Esophagus muscularis mucosa (tissue), 4 donors: ENCODE measurements around the gene CNOT10. TPM values are rescaled to one million over a fixed set of nuclear protein-coding genes. Genes with fewer than 3 reads are reported as not detected.
"Not testable (repeated sequence)": the region's sequence is repeated elsewhere in the genome, so short reads cannot be mapped to it uniquely, and the experiment has no call there.

Experiments used
- DNase-seq: peaks from one replicate; pipeline ENCODE4 v3.0.0-alpha.2; 2017; ENCODE audit errors: extremely low spot score
- H3K27ac ChIP-seq, 4 donors: fragments of 200-600 bp; sonication (generic); replicated peaks in 1 of 4; 1 replicate in 3 of 4; 2 replicates in 1 of 4; pipeline ENCODE4 v1.5.1; 2016 to 2019; ENCODE audit warnings: mild to moderate bottlenecking in 1 of 4
- H3K27me3 ChIP-seq, 4 donors: fragments of 200-600 bp; sonication (generic); one replicate each; pipeline versions ENCODE4 v1.5.1 to v1.6.0; 2016 to 2019
- H3K36me3 ChIP-seq, 4 donors: fragments of 200-600 bp; sonication (generic); one replicate each; pipeline ENCODE4 v1.5.1; 2016 to 2019
- H3K4me1 ChIP-seq, 4 donors: fragments of 200-600 bp; sonication (generic); one replicate each; pipeline ENCODE4 v1.5.1; 2016 to 2019
- H3K4me3 ChIP-seq, 4 donors: fragments of 200-600 bp; sonication (generic); 1 replicate in 2 of 4; 2 replicates in 2 of 4; pipeline ENCODE4 v1.5.1; 2016 to 2019; ENCODE audit warnings: mild to moderate bottlenecking in 4 of 4, moderate library complexity in 1 of 4
- H3K9me3 ChIP-seq, 4 donors: fragments of 200-600 bp; sonication (generic); 1 replicate in 3 of 4; 2 replicates in 1 of 4; pipeline ENCODE4 v1.5.1; 2016 to 2019
- CTCF ChIP-seq, 3 experiments: fragments of 200-600 bp in 2 of 3; fragments of 450-650 bp in 1 of 3; sonication (generic) in 2 of 3; IDR thresholded peaks; one replicate each; pipeline ENCODE4 v1.5.1; 2017 to 2019; ENCODE audit warnings: antibody characterized with exemption in 3 of 3, mild to moderate bottlenecking in 2 of 3, moderate library complexity in 1 of 3
- EP300 ChIP-seq: sonication (generic); formaldehyde crosslinking; IDR thresholded peaks from one replicate; pipeline ENCODE4 v1.6.1; 2017; ENCODE audit warnings: antibody characterized with exemption
- POLR2A ChIP-seq: fragments of 450-650 bp; IDR thresholded peaks from one replicate; pipeline ENCODE4 v1.6.1; 2017; ENCODE audit warnings: antibody characterized with exemption, moderate library complexity, mild to moderate bottlenecking, low read depth
- POLR2AphosphoS5 ChIP-seq, 2 donors: sonication (generic); formaldehyde crosslinking; IDR thresholded peaks; one replicate each; pipeline ENCODE4 v1.6.1; 2017; ENCODE audit warnings: antibody characterized with exemption in 2 of 2
- WGBS: methylation state at CpG from one replicate; pipeline ENCODE4 v1.1.5; 2018; 5-methylcytosine and 5-hydroxymethylcytosine counted together
- intact Hi-C: fragments of 100-400 bp; cut with DNase I; formaldehyde crosslinking; loops from one replicate; pipeline ENCODE4 v1.15.1; 2023
- total RNA-seq, 4 donors: library from RNA; depleted of rRNA; stranded (reverse); fragments of >200 nt; gene quantifications; one replicate each; pipeline versions ENCODE4 v1.1.0 to v1.2.1, GENCODE V29; 2016

The CNOT10 gene
- total RNA-seq, 4 donors from 2014 or later = 10.8 to 16.8 (median 15.4) TPM

GRCh38 chr3:32719335-32719734 lies 34.3 kb downstream of the CNOT10 start:
- H3K36me3 ChIP-seq = peaks cover 26 to 81% (median 44%) of the 10 kb centered on the region in 4 donors
- no peak for TF ChIP-seq CTCF (IDR thresholded peaks at IDR 0.05)
- TF ChIP-seq EP300 = no peak
- TF ChIP-seq POLR2AphosphoS5 (IDR thresholded peaks at IDR 0.05) = no peak
- no peak for TF ChIP-seq POLR2A
- WGBS = 87% methylated on average over 5 of the region's 5 CpGs

GRCh38 chr3:32719931-32720330 lies 34.9 kb downstream of the CNOT10 start:
- peaks cover 26 to 82% (median 44%) of the 10 kb centered on the region in 4 donors for H3K36me3 ChIP-seq
- no peaks in the 10 kb centered on the region for H3K9me3 ChIP-seq
- H3K4me1 ChIP-seq = no peaks in the 10 kb centered on the region
- no peak for DNase-seq
- H3K27ac ChIP-seq = no peak overlapping the region
- H3K27me3 ChIP-seq = no peaks in the 10 kb centered on the region
- 94% methylated on average over 5 of the region's 5 CpGs for WGBS
- no peak overlapping the region for H3K4me3 ChIP-seq
- no peak for TF ChIP-seq CTCF (IDR thresholded peaks at IDR 0.05)
- intact Hi-C loops = no loop called here

More at GRCh38 chr3:32719335-32719734, 34.3 kb downstream of the CNOT10 start:
- Histone ChIP-seq H3K27ac (no peak overlapping the region), H3K4me3 (no peak overlapping the region), H3K27me3 (no peaks in the 10 kb centered on the region), H3K9me3 (no peaks in the 10 kb centered on the region), H3K4me1 (no peaks in the 10 kb centered on the region)
- intact Hi-C loops = no loop called here
- no peak for DNase-seq

- no peak for DNase-seq
- Histone ChIP-seq H3K27ac (no peak overlapping the region), H3K4me3 (no peak overlapping the region), H3K4me1 (no peaks in the 10 kb centered on the region), H3K36me3 (peaks cover 33 to 70% (median 53%) of the 10 kb centered on the region in 4 donors), H3K27me3 (no peaks in the 10 kb centered on the region), H3K9me3 (no peaks in the 10 kb centered on the region)
- TF ChIP-seq POLR2AphosphoS5 (IDR thresholded peaks at IDR 0.05) (no peak), EP300 (no peak), CTCF (IDR thresholded peaks at IDR 0.05) (no peak), POLR2A (no peak)
- intact Hi-C loops = no loop called here
These were observed 40.7 kb downstream of the CNOT10 start for GRCh38 chr3:32725721-32726120.

- peak in 2 of 3 experiments; percentile 38 to 50 for TF ChIP-seq CTCF (IDR thresholded peaks at IDR 0.05)
- TF ChIP-seq POLR2AphosphoS5 (IDR thresholded peaks at IDR 0.05) = no peak
- no peak for TF ChIP-seq EP300
- TF ChIP-seq POLR2A = no peak
- intact Hi-C loops = loop anchor here (5.0 kb wide), 1 partner anchor 199 kb away; no protein-coding TSS in a partner anchor
These were observed 48.7 kb downstream of the CNOT10 start for GRCh38 chr3:32733631-32734229.

GRCh38 chr3:32734756-32735155 lies 49.8 kb downstream of the CNOT10 start:
- Histone ChIP-seq H3K27me3 (no peaks in the 10 kb centered on the region), H3K36me3 (peaks cover 16 to 53% (median 41%) of the 10 kb centered on the region in 4 donors)

More at GRCh38 chr3:32733631-32734229, 48.7 kb downstream of the CNOT10 start:
- Histone ChIP-seq H3K4me3 (no peak overlapping the region), H3K27me3 (no peaks in the 10 kb centered on the region), H3K27ac (no peak overlapping the region), H3K36me3 (peaks cover 19 to 51% (median 40%) of the 10 kb centered on the region in 4 donors), H3K9me3 (no peaks in the 10 kb centered on the region), H3K4me1 (no peaks in the 10 kb centered on the region)
- DNase-seq = no peak

GRCh38 chr3:32743470-32743869 lies 58.5 kb downstream of the CNOT10 start:
- H3K4me3 ChIP-seq, H3K27ac ChIP-seq, DNase-seq, H3K27me3 ChIP-seq, intact Hi-C loops, H3K4me1 ChIP-seq, H3K9me3 ChIP-seq: not testable (repeated sequence)
- peaks cover 6 to 55% (median 39%) of the 10 kb centered on the region in 4 donors for H3K36me3 ChIP-seq
- WGBS = 88% methylated on average over 6 of the region's 6 CpGs

More at GRCh38 chr3:32734756-32735155, 49.8 kb downstream of the CNOT10 start:
- WGBS = 98% methylated on average over 3 of the region's 3 CpGs
- DNase-seq = no peak
- Histone ChIP-seq H3K9me3 (no peaks in the 10 kb centered on the region), H3K4me3 (no peak overlapping the region), H3K4me1 (no peaks in the 10 kb centered on the region), H3K27ac (no peak overlapping the region)
- intact Hi-C loops = loop anchor here (5.0 kb wide), 1 partner anchor 198 kb away; no protein-coding TSS in a partner anchor
- TF ChIP-seq POLR2AphosphoS5 (IDR thresholded peaks at IDR 0.05) (no peak), CTCF (IDR thresholded peaks at IDR 0.05) (no peak), POLR2A (no peak), EP300 (no peak)
